T-cell (primary cell): ENCODE data around the gene LHX1. TPM values are rescaled to one million over a fixed set of nuclear protein-coding genes. Genes with fewer than 3 reads are reported as not detected.
A peak's percentile ranks its signal among the peaks of the same experiment; 100 is the strongest.

Source experiments
- ATAC-seq, 4 experiments: fragments of 200-7000 bp in 3 of 4; fragments of 150-1000 bp in 1 of 4; cut with Tn5 transposase; replicated peaks in 1 of 4; 1 replicate in 3 of 4; 2 replicates in 1 of 4; pipeline ENCODE4 v1.10.0; 2021; ENCODE audit warnings: moderate library complexity in 3 of 4, mild to moderate bottlenecking in 2 of 4, moderate number of reproducible peaks in 1 of 4
- CTCF ChIA-PET, 2 donors: fragments of 300-600 bp; sonication (Branson Sonifier 250); formaldehyde crosslinking; loops; one replicate each; lab custom pipeline; 2022; ENCODE audit warnings: antibody characterized with exemption in 2 of 2; lab: Charles Lee
- POLR2A ChIA-PET, 2 donors: fragments of 300-600 bp; sonication (Branson Sonifier 250); formaldehyde crosslinking; loops; one replicate each; lab custom pipeline; 2022; ENCODE audit warnings: antibody characterized with exemption in 2 of 2; lab: Charles Lee
- DNase-seq, 35 experiments: peaks; one replicate each; pipeline versions ENCODE4 v3.0.0 to v3.0.0-alpha.2; 2013 to 2023
- H3K27ac ChIP-seq: one replicate; pipeline ENCODE4 v1.5.1; 2013; ENCODE audit warnings: low read length
- H3K27me3 ChIP-seq, 2 experiments: replicated peaks in 1 of 2; 1 replicate in 1 of 2; 2 replicates in 1 of 2; pipeline versions ENCODE4 v1.6.1 to v1.7.0; 2013; ENCODE audit warnings: low read length in 1 of 2, mixed read lengths in 1 of 2; ENCODE audit not compliant: control insufficient read depth in 2 of 2, insufficient read depth in 2 of 2; ENCODE audit errors: extremely low read depth in 1 of 2
- H3K36me3 ChIP-seq, 2 donors: 1 replicate in 1 of 2; 2 replicates in 1 of 2; pipeline versions ENCODE4 v1.6.1 to v1.7.0; 2013; ENCODE audit warnings: low read length in 1 of 2; ENCODE audit not compliant: control insufficient read depth in 2 of 2, insufficient read depth in 1 of 2; ENCODE audit errors: extremely low read depth in 1 of 2
- H3K4me1 ChIP-seq, 2 experiments: 1 replicate in 1 of 2; 2 replicates in 1 of 2; pipeline versions ENCODE4 v1.6.1 to v1.7.0; 2013; ENCODE audit warnings: low read length in 2 of 2, mixed read lengths in 1 of 2; ENCODE audit not compliant: insufficient read depth in 2 of 2, control insufficient read depth in 1 of 2; ENCODE audit errors: extremely low read depth in 1 of 2
- H3K4me3 ChIP-seq, 2 donors: 1 replicate in 1 of 2; 2 replicates in 1 of 2; pipeline versions ENCODE4 v1.5.1 to v1.7.0; 2013; ENCODE audit warnings: mild to moderate bottlenecking in 2 of 2, low read length in 1 of 2, moderate library complexity in 1 of 2; ENCODE audit not compliant: control insufficient read depth in 1 of 2; ENCODE audit errors: extremely low read depth in 1 of 2
- H3K9me3 ChIP-seq: 2 replicates; pipeline ENCODE4 v1.7.0; 2013
- H3K27ac Mint-ChIP-seq, 2 donors: one replicate each; pipeline ENCODE4 v1.8.0; 2020 to 2021; ENCODE audit warnings: mild to moderate bottlenecking in 2 of 2, mixed read lengths in 2 of 2
- H3K27me3 Mint-ChIP-seq, 2 donors: one replicate each; pipeline ENCODE4 v1.8.0; 2021 to 2022; ENCODE audit warnings: mixed read lengths in 2 of 2
- H3K36me3 Mint-ChIP-seq: one replicate; pipeline ENCODE4 v1.8.0; 2021; ENCODE audit warnings: mixed read lengths
- H3K4me1 Mint-ChIP-seq, 3 donors: one replicate each; pipeline ENCODE4 v1.8.0; 2020 to 2022; ENCODE audit warnings: mixed read lengths in 3 of 3, mild to moderate bottlenecking in 1 of 3
- H3K4me3 Mint-ChIP-seq, 3 donors: one replicate each; pipeline ENCODE4 v1.8.0; 2020 to 2022; ENCODE audit warnings: mild to moderate bottlenecking in 3 of 3, mixed read lengths in 3 of 3, moderate library complexity in 3 of 3
- H3K9me3 Mint-ChIP-seq, 3 donors: one replicate each; pipeline ENCODE4 v1.8.0; 2020 to 2022; ENCODE audit warnings: mixed read lengths in 3 of 3
- WGBS: methylation state at CpG from one replicate; pipeline ENCODE4 v1.1.5; 2013; ENCODE audit warnings: missing lambda C conversion rate; ENCODE audit not compliant: insufficient coverage; 5-methylcytosine and 5-hydroxymethylcytosine counted together
- total RNA-seq, 35 experiments: library from RNA in 6 of 35; stranded (reverse) in 6 of 35; fragments of 120-200 nt in 1 of 35; gene quantifications; one replicate each; pipeline versions ENCODE4 v1.2.1 to v1.2.4 and lab custom pipeline; 2013 to 2026

LHX1 gene
- total RNA-seq, 5 donors from 2014 or later (not counting 1 experiment from before 2014, with no cell fraction given), result not detected

DNA sequence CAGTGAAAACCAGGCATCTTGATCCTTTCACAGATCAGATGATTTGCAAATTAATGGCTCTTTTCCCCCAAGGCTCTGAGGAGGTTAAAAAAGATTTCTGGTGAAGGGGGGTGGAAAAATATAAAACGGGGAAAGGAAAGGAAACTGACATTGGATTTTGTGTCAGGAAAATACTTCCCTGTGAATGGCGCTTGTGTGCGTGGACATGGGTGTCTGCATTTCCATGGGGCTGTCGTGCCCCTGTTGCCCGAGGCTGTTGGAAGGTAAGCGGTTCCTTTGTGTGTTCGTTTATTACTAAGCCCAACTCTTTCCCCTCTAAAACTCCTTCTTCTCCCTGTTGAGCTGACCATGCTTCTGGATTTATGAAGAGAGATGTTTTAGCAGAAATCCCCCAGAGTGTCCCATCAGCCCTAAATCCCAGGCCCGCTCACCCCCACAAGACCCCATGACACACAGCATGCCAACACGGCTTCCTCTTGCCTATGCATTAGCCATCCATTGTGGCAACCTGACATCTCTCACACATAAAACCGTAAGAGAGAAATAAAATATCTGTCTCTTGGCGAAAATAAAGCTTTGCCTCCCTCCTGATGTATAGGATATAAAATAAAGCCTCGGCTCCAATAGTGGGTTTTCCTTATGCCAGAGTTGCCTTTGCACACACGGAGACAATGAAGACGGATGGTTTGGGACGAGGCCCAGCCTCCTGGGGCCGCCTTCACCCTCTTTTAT lies 7.3 kb upstream of the LHX1 start:
- ATAC-seq (no peak), DNase-seq (no peak)
- 55% methylated on average over 8 of the region's 16 CpGs for WGBS
- no peak overlapping the region for H3K4me3 ChIP-seq
- no peak overlapping the region for H3K4me3 Mint-ChIP-seq
- CTCF ChIA-PET, result no interaction called here
- no peaks in the 10 kb centered on the region for H3K36me3 ChIP-seq
- no peak overlapping the region for H3K27ac Mint-ChIP-seq
- peaks cover 68 to 78% of the 10 kb centered on the region in 2 donors for H3K27me3 Mint-ChIP-seq
- peaks cover 33 to 49% (median 45%) of the 10 kb centered on the region in 3 donors for H3K4me1 Mint-ChIP-seq
- no peaks in the 10 kb centered on the region for H3K36me3 Mint-ChIP-seq
- no peaks in the 10 kb centered on the region for H3K9me3 Mint-ChIP-seq
- no peak overlapping the region for H3K27ac ChIP-seq
- POLR2A ChIA-PET, result no interaction called here
- H3K27me3 ChIP-seq, result peaks cover 22 to 82% of the 10 kb centered on the region in 2 experiments
- no peaks in the 10 kb centered on the region for H3K9me3 ChIP-seq
- H3K4me1 ChIP-seq, result peaks cover 6 to 44% of the 10 kb centered on the region in 2 experiments

DNA sequence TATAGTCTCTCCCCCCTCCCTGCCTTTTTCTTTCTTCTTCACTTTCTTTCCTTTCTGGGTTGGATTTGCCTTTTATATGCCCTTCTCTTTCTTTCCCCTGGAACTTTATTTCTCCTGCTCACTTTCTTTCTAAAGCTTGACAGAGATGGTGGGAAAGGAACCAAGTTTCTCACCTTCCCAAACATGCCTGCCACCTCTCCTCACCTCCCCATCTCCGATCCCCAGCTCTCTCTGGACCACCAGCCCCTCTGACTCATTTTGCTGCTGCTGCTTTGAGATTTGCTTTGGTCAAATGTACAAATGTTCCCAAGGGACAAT lies 6.7 kb upstream of the LHX1 start:
- DNase-seq (no peak), ATAC-seq (no peak)
- H3K27ac Mint-ChIP-seq, result no peak overlapping the region
- Histone ChIP-seq H3K36me3 (no peaks in the 10 kb centered on the region), H3K4me3 (no peak overlapping the region), H3K27ac (no peak overlapping the region), H3K27me3 (peaks cover 25 to 88% of the 10 kb centered on the region in 2 experiments), H3K9me3 (no peaks in the 10 kb centered on the region), H3K4me1 (peaks cover 10 to 49% of the 10 kb centered on the region in 2 experiments)
- H3K9me3 Mint-ChIP-seq, result no peaks in the 10 kb centered on the region
- CTCF ChIA-PET, result no interaction called here
- H3K36me3 Mint-ChIP-seq, result no peaks in the 10 kb centered on the region
- no CpG with 5 or more reads among the region's 1 CpG for WGBS
- POLR2A ChIA-PET, result no interaction called here
- H3K4me3 Mint-ChIP-seq, result no peak overlapping the region
- H3K4me1 Mint-ChIP-seq, result peaks cover 38 to 54% (median 51%) of the 10 kb centered on the region in 3 donors
- peaks cover 74 to 84% of the 10 kb centered on the region in 2 donors for H3K27me3 Mint-ChIP-seq

DNA sequence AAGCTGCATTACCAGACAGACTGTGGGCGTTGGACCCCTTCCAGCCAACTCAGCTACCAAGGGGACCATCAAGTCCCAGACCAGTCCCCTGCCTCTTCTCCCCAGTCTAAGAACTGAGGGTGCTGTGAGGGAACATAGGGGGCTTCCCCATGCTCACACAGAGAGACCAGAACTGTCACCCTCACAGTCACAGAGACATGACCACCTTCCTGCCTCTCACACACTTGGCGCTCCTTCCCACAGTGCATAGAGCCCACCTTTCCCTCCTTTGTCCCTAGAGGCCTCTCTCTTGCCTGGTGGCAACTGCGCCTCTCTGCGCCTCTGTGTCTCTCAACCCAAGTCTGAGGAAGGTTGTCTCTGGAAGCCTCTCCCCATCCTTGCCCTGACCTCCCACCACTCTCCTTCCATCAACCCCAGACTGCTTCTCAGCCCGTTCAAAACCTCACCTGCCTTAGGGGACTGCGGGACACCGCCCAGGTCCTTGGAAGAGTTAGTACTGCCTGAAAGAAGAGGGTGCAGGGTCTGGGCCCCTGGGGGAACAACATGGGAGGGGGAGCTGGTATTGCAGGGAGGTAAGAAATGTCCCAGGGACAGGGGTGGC lies 6.1 kb upstream of the LHX1 start:
- Mint-ChIP-seq H3K4me1 (peaks cover 45 to 61% (median 51%) of the 10 kb centered on the region in 3 donors), H3K9me3 (no peaks in the 10 kb centered on the region), H3K27ac (peak overlapping the region in 1 of 2 donors; percentile 17), H3K4me3 (peak overlapping the region in 1 of 3 donors; percentile 75), H3K36me3 (no peaks in the 10 kb centered on the region), H3K27me3 (peaks cover 77 to 90% of the 10 kb centered on the region in 2 donors)
- Histone ChIP-seq H3K27ac (no peak overlapping the region), H3K36me3 (no peaks in the 10 kb centered on the region), H3K4me1 (peaks cover 16 to 55% of the 10 kb centered on the region in 2 experiments), H3K4me3 (no peak overlapping the region), H3K27me3 (peaks cover 25 to 94% of the 10 kb centered on the region in 2 experiments), H3K9me3 (no peaks in the 10 kb centered on the region)
- DNase-seq (no peak), ATAC-seq (no peak)
- ChIA-PET CTCF (no interaction called here), POLR2A (no interaction called here)
- WGBS, result 60% methylated on average over 2 of the region's 7 CpGs

DNA sequence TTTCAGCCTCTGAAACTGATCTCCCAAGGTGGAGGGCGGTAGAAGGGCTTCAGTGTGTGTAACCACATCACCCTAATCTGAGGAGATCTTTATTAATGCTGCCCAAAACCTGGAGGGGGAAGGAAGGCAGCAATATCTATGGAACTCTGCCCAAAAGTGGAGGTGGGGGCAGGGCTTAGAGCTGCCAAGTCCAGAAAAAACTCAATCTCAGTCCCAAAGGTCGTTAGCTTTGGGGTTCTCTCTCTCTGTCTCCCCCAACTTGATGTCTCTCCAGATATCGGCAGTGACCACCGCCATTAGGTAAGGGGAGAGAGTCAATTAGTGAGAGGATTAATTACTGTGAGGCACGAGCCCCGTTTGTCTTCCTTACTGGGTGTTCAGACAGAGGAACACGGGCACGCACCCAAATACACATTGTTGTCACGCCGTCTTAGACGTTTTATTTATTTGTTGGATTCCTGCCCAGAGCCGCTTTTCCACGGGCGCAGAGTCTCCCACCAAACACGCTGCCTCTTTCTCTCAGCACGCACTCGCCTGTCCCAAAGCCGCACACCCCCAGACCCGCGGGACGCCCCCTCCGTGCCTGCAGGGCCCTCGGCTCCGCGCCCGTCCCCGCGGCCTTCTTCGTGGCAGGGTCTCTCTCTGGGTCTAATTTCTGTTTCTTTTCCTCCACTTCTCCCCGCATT lies 5.4 kb upstream of the LHX1 start:
- H3K4me3 Mint-ChIP-seq, result peak overlapping the region; percentile 47 to 75 (median 49)
- no peak overlapping the region for H3K27ac Mint-ChIP-seq
- Histone ChIP-seq H3K9me3 (no peaks in the 10 kb centered on the region), H3K4me3 (peak overlapping the region in 1 of 2 donors; percentile 11), H3K4me1 (peaks cover 20 to 62% of the 10 kb centered on the region in 2 experiments), H3K27ac (no peak overlapping the region), H3K36me3 (no peaks in the 10 kb centered on the region), H3K27me3 (peaks cover 25 to 98% of the 10 kb centered on the region in 2 experiments)
- 5% methylated on average over 25 of the region's 30 CpGs for WGBS
- no peak for ATAC-seq
- no peaks in the 10 kb centered on the region for H3K9me3 Mint-ChIP-seq
- peaks cover 78 to 91% of the 10 kb centered on the region in 2 donors for H3K27me3 Mint-ChIP-seq
- ChIA-PET POLR2A (interaction anchor here in 1 of 2 donors (0.6 kb wide), 1 partner anchor 218 kb away, joined by 3 read pairs; no protein-coding TSS in a partner anchor), CTCF (no interaction called here)
- no peaks in the 10 kb centered on the region for H3K36me3 Mint-ChIP-seq
- peaks cover 46 to 65% (median 51%) of the 10 kb centered on the region in 3 donors for H3K4me1 Mint-ChIP-seq
- peak in 2 of 35 experiments; percentile 10 to 27 for DNase-seq

DNA sequence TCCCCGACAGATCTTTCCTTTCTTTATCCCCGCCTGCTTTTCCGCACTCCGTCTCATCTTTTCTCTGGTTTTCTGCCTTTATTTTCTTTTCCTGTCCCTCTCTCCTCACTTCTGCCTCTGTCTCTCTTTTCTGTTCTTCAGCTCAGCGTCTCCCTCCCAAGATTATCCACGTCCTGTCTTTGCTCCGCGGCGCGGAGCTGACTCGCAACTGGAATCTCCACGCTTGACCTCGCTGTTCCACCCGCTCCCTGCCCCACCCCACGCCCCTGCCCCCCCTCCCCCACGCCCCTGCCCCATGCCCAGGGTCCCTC lies 4.9 kb upstream of the LHX1 start:
- Mint-ChIP-seq H3K27me3 (peaks cover 77 to 94% of the 10 kb centered on the region in 2 donors), H3K4me3 (peak overlapping the region; percentile 47 to 75 (median 49)), H3K4me1 (peaks cover 51 to 70% (median 56%) of the 10 kb centered on the region in 3 donors), H3K9me3 (no peaks in the 10 kb centered on the region), H3K36me3 (no peaks in the 10 kb centered on the region), H3K27ac (no peak overlapping the region)
- no peaks in the 10 kb centered on the region for H3K36me3 ChIP-seq
- no peak for ATAC-seq
- no peak for DNase-seq
- H3K4me3 ChIP-seq, result peak overlapping the region in 1 of 2 donors; percentile 11
- CTCF ChIA-PET, result no interaction called here
- H3K4me1 ChIP-seq, result peaks cover 24 to 67% of the 10 kb centered on the region in 2 experiments
- H3K9me3 ChIP-seq, result no peaks in the 10 kb centered on the region
- H3K27me3 ChIP-seq, result peaks cover 27 to 100% of the 10 kb centered on the region in 2 experiments
- POLR2A ChIA-PET, result interaction anchor here in 1 of 2 donors (0.6 kb wide), 1 partner anchor 217 kb away, joined by 3 read pairs; no protein-coding TSS in a partner anchor
- H3K27ac ChIP-seq, result no peak overlapping the region
- WGBS, result 10% methylated on average over 4 of the region's 16 CpGs
